ENCODE measurements around the gene SSRP1.
A peak's percentile ranks its signal among the peaks of the same experiment; 100 is the strongest.

The SSRP1 gene

GRCh38 chr11:57336111-57336666 is 497 bp upstream of the SSRP1 start:
- DNase-seq (ENCODE audit: low read depth), result no peak

- DNase-seq (ENCODE audit: low read depth), result no peak
These were observed 709 bp downstream of the SSRP1 start for GRCh38 chr11:57335023-57335342.

GRCh38 chr11:57332694-57333440 is 2.8 kb downstream of the SSRP1 start:
- no peak for DNase-seq (ENCODE audit: low read depth)

- DNase-seq (ENCODE audit: low read depth), result no peak
These were observed 4.0 kb downstream of the SSRP1 start for GRCh38 chr11:57331720-57332119.

- DNase-seq (ENCODE audit: low read depth), result no peak
These were observed 5.7 kb downstream of the SSRP1 start for GRCh38 chr11:57330029-57330428.

GRCh38 chr11:57327721-57328120 is 8.0 kb downstream of the SSRP1 start:
- DNase-seq (ENCODE audit: low read depth), result no peak

- no peak for DNase-seq (ENCODE audit: low read depth)
These were observed 10.0 kb downstream of the SSRP1 start for GRCh38 chr11:57325735-57326048.

- peak; percentile 94 for DNase-seq (ENCODE audit: low read depth)
These were observed 10.6 kb downstream of the SSRP1 start, which contains the start of gene TNKS1BP1 for GRCh38 chr11:57324886-57325734. TNKS1BP1 (minus strand) TSS chr11:57324952; CDS start chr11:57321885, 3,067 bp downstream.

- peak; percentile 54 for DNase-seq (ENCODE audit: low read depth)
These were observed 11.4 kb downstream of the SSRP1 start for GRCh38 chr11:57324154-57324885.

- DNase-seq (ENCODE audit: low read depth), result no peak
These were observed 11.9 kb downstream of the SSRP1 start for GRCh38 chr11:57323855-57324153.

GRCh38 chr11:57323167-57323854 is 12.4 kb downstream of the SSRP1 start:
- peak; percentile 42 for DNase-seq (ENCODE audit: low read depth)

GRCh38 chr11:57322256-57323166 is 13.2 kb downstream of the SSRP1 start:
- peak; percentile 97 for DNase-seq (ENCODE audit: low read depth)

- DNase-seq (ENCODE audit: low read depth), result peak; percentile 19
These were observed 14.1 kb downstream of the SSRP1 start for GRCh38 chr11:57321388-57322255.

- DNase-seq (ENCODE audit: low read depth), result no peak
These were observed 14.8 kb downstream of the SSRP1 start for GRCh38 chr11:57320719-57321387.

- DNase-seq (ENCODE audit: low read depth), result no peak
These were observed 15.5 kb downstream of the SSRP1 start for GRCh38 chr11:57320067-57320718.

- DNase-seq (ENCODE audit: low read depth), result no peak
These were observed 17.5 kb downstream of the SSRP1 start for GRCh38 chr11:57318178-57318577.

GRCh38 chr11:57316017-57316416 is 19.7 kb downstream of the SSRP1 start:
- no peak for DNase-seq (ENCODE audit: low read depth)

- DNase-seq (ENCODE audit: low read depth), result no peak
These were observed 20.2 kb downstream of the SSRP1 start for GRCh38 chr11:57315491-57315890.

Data from ELR (cell line).